HG03354 (cell line): ENCODE measurements around the gene ACTR3C.
"Not testable (repeated sequence)": the region's sequence is repeated elsewhere in the genome, so short reads cannot be mapped to it uniquely, and the experiment has no call there.

Experiments used
- ATAC-seq: cut with Tn5 transposase; IDR thresholded peaks from one replicate; pipeline ENCODE4 v1.9.1; 2021; ENCODE audit warnings: mild to moderate bottlenecking; ENCODE audit not compliant: unreplicated experiment, poor library complexity, severe bottlenecking

The ACTR3C gene

DNA sequence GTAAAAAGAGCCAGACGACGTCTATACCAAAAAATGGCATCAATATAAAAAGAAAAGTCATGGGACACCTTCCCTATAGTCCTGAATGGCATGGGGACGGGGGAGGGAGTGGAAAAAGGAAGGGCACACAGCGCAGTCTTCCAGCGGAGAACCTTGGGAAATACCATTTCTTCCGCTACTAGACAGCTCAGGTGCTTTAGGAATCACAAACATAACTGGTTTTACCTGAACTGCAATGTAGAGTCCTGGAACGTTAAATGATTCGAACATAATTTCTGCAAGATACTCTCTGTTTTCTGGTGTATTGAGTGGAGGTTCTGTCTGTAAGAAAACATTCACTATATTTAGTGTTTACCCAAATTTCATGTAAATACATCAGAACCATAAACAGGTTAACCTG, 28.3 kb downstream of the ACTR3C start:
- ATAC-seq, result not testable (repeated sequence)

- not testable (repeated sequence) for ATAC-seq
Measured at GRCh38 chr7:150290317-150290716, 33.0 kb downstream of the ACTR3C start.

DNA sequence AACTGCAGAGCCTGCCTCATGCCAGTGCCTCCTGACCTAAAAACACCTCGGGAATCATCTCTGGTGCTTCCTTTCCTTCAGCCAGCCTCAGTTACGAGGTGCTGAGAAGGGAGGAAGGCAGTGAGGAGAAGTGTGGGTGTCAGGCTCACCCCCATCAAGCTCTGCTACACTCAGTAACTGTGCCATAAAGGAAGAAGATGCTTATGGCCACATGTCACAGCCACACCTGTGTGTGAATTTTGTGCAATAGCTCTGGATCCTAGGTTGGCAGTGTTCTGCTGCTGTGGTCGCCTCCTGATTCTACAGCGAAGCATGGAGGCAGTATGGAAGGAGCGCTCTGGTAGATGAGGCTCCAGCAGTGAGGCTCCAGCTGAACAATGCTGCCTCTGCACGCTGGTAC, 34.5 kb downstream of the ACTR3C start:
- not testable (repeated sequence) for ATAC-seq

DNA sequence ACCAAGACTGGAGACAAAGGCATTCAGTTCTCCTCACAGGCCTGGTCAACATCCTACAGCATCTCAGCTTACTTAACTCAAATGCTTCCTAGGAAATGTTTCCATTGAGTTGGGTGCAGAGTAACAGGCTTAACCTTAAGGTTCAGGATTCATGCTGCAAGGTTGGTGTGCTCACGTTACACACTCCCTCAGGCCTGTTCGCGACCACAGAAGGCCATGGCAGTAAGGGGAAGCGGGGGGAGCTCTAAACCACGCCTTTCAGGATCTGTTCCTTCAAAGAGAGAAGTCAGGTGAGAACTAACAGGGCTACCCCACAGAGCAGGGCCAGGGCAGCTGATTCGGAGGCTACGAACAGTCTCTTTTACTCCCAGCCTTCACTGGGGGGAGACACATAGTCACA, 35.5 kb downstream of the ACTR3C start:
- not testable (repeated sequence) for ATAC-seq

- ATAC-seq, result peak; percentile 79
Measured at GRCh38 chr7:150285849-150286754, 37.2 kb downstream of the ACTR3C start.

- ATAC-seq, result not testable (repeated sequence)
Measured at GRCh38 chr7:150283608-150284007, 39.7 kb downstream of the ACTR3C start.

GRCh38 chr7:150283111-150283510, 40.2 kb downstream of the ACTR3C start:
- ATAC-seq, result not testable (repeated sequence)

DNA sequence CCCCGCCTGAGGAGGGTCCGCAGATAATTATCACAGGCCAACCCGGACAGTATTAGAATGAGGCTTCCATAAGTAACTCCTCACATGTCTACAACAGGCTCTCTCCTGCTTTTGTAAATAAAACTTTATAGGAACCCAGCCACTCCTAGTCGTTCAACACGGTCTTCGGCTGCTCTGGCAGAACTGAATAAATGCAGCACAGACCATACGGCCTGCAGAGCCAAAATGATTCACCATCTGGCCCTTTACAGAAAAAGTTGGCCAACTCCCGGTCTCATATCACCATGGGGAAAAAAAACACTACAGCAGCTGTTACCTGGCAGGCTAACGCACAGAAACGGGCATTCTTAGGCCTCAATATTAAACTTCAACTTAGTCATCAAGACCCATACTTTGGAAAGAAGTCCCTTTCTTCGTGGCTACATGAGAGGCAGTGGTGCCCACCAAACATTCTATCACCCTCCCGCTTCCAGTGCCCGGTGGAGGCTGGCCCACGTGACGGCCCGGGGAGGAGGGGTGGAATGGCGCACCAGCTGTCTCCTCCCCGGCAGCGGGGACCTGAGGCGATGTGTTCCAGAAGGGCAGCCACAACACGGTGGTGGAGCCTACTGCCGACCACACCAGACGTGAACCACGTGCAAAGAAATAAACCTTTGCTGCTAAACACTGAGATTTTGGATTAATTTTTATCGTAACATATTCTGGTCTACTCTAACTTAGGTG, 41.5 kb downstream of the ACTR3C start:
- ATAC-seq, result not testable (repeated sequence)

- not testable (repeated sequence) for ATAC-seq
Measured at GRCh38 chr7:150278383-150278782, 45.0 kb downstream of the ACTR3C start.

DNA sequence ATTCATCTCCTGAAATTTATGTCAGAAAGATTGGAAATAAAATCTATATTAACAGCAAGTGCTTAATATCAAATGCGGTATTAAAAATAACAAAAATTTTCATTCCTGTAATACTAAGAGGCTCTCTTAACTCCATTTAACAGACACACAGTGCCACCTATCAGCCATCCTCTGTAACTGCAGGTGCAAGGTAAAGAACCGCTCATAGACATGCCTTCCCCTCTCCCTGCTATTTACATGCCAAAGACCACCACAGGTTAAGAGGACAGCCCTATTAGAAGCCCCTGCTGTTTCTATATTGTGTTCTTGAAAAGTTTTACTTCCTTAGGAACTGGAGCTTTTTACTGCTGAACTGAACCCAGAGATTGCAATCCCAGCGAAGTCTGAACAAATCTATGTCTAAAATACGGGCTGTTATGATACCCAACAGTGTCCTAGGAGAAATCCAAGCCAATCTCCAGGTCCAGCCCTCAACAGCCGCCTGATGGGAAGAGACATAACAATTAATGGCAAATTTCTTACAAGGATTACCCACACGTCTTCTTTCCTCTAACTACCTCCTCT, 47.1 kb downstream of the ACTR3C start:
- peak; percentile 60 for ATAC-seq

- not testable (repeated sequence) for ATAC-seq
Measured at GRCh38 chr7:150271898-150272297, 51.4 kb downstream of the ACTR3C start.

DNA sequence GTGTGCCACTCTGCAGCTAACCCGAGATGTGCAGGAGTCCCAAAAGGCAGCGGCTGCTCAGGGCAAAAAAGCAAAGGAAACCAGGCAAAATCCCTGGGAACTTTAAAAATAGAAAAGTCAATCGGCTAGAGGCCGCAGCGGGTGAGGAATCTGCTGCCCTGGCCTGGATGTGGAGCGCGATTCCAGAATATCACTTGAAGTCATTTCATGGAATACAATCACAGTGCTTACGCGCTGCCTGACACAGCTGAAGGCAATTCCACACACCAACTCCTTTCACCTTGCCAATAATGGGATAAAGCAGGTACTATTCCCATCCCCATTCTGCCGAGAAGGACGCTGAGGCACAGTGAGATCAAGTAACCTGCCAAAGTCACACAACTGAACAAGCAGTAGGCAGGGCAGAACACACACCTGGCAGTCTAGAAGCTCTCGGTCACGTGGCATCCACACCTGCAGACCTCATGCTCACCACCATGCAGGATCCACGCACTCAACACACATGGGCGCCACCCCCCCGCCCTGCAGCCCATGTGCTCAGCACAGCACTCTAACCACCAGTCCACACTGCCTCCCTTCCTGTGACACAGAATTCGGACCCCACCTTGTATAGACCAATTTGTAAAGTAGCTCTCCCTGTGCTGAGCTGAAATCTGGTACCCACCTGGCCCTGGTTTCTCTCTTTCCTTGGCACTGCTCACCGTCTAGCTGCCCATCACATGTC, 53.1 kb downstream of the ACTR3C start:
- not testable (repeated sequence) for ATAC-seq

GRCh38 chr7:150268798-150269197, 54.5 kb downstream of the ACTR3C start:
- ATAC-seq, result not testable (repeated sequence)

GRCh38 chr7:150268287-150268686, 55.1 kb downstream of the ACTR3C start:
- ATAC-seq, result not testable (repeated sequence)

- ATAC-seq, result not testable (repeated sequence)
Measured at GRCh38 chr7:150266953-150267665, 56.2 kb downstream of the ACTR3C start.

DNA sequence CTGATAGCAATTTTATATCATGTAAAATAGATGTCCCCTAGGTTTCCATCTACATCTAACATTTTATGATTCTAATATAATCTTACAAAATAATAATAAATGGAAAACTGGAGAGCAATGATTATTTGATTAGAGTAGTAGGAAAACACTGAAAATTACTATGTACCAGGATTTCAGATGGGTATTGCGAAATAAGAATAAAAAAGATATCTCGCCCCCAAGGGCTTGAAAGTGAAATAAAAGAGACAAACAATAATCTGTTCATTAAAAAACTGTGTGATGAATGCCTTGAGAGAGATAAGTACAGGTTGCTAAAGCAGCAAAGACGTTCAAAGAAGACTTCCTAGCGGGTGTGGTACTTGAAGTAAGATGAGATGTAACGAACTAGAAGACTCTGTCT, 60.7 kb downstream of the ACTR3C start:
- not testable (repeated sequence) for ATAC-seq

DNA sequence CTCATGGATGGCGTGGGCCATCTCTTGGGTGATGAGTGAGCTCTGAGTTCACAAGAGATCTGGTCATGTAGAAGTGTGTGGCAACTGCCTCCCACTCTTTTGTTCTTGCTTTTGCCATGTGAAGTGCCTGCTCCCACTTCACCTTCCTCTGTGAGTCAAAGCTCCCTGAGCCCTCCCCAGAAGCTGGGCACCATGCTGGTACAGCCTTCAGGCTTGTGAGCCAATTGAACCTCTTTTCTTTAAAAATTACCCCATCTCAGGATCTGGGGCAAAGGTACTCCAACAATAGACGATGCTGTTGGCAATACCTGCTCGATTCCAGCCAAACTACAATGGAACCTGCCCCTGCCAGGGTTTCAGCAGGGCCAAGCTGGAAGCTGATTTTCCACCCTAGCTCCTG, 75.6 kb downstream of the ACTR3C start:
- ATAC-seq, result not testable (repeated sequence)

DNA sequence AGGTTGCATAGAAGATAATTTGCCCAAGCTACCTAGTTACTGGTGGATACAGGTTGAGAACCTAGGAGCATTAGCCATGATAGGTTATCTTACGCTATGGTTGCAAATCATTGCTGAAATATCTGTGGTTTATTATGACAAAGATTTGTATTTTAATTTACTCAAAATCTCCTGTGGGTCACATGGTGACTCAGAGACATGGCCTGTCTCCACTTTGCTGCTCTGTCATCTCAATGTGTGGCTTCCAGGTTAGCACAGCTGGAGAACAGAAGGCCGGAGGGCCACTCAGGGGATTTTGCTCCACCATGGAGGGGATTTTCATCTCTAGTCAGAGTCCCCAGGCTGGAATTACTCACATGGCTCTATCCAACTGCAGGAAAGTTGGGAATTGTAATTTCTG, 78.1 kb downstream of the ACTR3C start:
- ATAC-seq, result not testable (repeated sequence)

DNA sequence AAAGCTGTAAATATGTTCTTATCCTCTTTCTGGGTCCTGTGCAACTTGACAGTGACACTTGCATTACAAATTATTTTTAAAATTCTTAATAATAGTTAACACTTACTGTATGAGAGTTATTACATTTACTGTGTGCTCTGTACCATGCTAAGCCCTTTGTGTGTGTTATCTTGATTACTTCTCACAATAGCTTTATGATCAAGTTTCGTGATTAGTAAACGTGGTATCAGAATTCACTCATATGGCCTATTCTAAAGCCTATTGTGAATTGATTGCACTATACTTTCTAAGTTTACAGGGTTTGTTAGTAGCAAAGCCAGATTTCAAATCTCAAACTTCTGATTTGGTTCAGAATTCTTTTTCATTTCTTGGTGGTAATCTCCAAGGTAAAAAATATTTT, 80.4 kb downstream of the ACTR3C start:
- not testable (repeated sequence) for ATAC-seq
